ENCODE data around the gene SLC6A7.
A peak's percentile ranks its signal among the peaks of the same experiment; 100 is the strongest.

DNA sequence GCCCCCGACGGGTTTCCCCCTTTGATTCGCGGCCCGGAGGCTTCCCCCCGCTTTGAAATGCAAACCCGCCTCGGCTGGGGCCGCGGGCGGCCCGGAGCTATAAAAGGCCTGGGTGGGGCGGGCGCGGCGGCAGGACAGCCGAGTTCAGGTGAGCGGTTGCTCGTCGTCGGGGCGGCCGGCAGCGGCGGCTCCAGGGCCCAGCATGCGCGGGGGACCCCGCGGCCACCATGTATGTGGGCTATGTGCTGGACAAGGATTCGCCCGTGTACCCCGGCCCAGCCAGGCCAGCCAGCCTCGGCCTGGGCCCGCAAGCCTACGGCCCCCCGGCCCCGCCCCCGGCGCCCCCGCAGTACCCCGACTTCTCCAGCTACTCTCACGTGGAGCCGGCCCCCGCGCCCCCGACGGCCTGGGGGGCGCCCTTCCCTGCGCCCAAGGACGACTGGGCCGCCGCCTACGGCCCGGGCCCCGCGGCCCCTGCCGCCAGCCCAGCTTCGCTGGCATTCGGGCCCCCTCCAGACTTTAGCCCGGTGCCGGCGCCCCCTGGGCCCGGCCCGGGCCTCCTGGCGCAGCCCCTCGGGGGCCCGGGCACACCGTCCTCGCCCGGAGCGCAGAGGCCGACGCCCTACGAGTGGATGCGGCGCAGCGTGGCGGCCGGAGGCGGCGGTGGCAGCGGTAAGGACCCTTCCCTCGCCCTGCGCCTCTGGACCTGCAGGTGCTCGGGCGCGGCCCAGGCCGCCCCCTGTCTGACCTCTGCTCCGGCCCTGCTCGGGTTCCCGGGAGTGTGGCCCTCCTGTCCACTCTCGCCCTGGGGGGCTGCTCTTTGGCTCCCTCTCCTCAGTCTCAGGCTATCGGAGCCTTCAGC, 23.0 kb upstream of the SLC6A7 start, which contains the start of gene CDX1:
- TF ChIP-seq POLR2A (IDR thresholded peaks at IDR 0.05), result peak in 1 of 2 donors; percentile 31
- TF ChIP-seq, protein P1, sequence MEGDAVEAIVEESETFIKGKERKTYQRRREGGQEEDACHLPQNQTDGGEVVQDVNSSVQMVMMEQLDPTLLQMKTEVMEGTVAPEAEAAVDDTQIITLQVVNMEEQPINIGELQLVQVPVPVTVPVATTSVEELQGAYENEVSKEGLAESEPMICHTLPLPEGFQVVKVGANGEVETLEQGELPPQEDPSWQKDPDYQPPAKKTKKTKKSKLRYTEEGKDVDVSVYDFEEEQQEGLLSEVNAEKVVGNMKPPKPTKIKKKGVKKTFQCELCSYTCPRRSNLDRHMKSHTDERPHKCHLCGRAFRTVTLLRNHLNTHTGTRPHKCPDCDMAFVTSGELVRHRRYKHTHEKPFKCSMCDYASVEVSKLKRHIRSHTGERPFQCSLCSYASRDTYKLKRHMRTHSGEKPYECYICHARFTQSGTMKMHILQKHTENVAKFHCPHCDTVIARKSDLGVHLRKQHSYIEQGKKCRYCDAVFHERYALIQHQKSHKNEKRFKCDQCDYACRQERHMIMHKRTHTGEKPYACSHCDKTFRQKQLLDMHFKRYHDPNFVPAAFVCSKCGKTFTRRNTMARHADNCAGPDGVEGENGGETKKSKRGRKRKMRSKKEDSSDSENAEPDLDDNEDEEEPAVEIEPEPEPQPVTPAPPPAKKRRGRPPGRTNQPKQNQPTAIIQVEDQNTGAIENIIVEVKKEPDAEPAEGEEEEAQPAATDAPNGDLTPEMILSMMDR (IDR thresholded peaks at IDR 0.05), result no peak
- no peak for TF ChIP-seq POLR2AphosphoS5 (IDR thresholded peaks at IDR 0.05)
- TF ChIP-seq EP300 (IDR thresholded peaks at IDR 0.05), result no peak

All from sigmoid colon (tissue), 4 donors.